Omental fat pad (tissue), 4 donors: ENCODE measurements around the gene GLI3. TPM values are rescaled to one million over a fixed set of nuclear protein-coding genes. Genes with fewer than 3 reads are reported as not detected.

Source experiments
- ATAC-seq: fragments of 150-250 bp; one replicate; pipeline ENCODE4 v1.9.1; 2016; ENCODE audit warnings: mild to moderate bottlenecking, moderate library complexity; ENCODE audit not compliant: low FRiP score
- DNase-seq: peaks from one replicate; pipeline ENCODE4 v3.0.0-alpha.2; 2019; ENCODE audit warnings: low spot score
- total RNA-seq, 4 donors: library from RNA; depleted of rRNA; stranded (reverse); fragments of >200 nt; gene quantifications; one replicate each; pipeline ENCODE4 v1.1.0, GENCODE V29; 2016
- TF ChIP-seq, protein P1 (sequence below), 3 donors: fragments of 450-650 bp; IDR thresholded peaks; one replicate each; pipeline ENCODE4 v1.5.1; 2016 to 2017; ENCODE audit warnings: antibody characterized with exemption in 3 of 3, mild to moderate bottlenecking in 3 of 3, moderate library complexity in 2 of 3

GLI3 gene
- 10 to 100 TPM in 3 of 4 donors, 1 to 10 TPM in 1; 10.0 to 19.2 (median 14.6) TPM for total RNA-seq

- ATAC-seq (peak; percentile 71), DNase-seq (peak; percentile 38)
- TF ChIP-seq, protein P1, sequence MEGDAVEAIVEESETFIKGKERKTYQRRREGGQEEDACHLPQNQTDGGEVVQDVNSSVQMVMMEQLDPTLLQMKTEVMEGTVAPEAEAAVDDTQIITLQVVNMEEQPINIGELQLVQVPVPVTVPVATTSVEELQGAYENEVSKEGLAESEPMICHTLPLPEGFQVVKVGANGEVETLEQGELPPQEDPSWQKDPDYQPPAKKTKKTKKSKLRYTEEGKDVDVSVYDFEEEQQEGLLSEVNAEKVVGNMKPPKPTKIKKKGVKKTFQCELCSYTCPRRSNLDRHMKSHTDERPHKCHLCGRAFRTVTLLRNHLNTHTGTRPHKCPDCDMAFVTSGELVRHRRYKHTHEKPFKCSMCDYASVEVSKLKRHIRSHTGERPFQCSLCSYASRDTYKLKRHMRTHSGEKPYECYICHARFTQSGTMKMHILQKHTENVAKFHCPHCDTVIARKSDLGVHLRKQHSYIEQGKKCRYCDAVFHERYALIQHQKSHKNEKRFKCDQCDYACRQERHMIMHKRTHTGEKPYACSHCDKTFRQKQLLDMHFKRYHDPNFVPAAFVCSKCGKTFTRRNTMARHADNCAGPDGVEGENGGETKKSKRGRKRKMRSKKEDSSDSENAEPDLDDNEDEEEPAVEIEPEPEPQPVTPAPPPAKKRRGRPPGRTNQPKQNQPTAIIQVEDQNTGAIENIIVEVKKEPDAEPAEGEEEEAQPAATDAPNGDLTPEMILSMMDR (IDR thresholded peaks at IDR 0.05) = no peak
These were observed at the start of gene GLI3 for GRCh38 chr7:42236976-42237810. Gene GLI3 (minus strand): TSS chr7:42237209. CDS start chr7:42223253, 13,956 bp downstream.

DNA sequence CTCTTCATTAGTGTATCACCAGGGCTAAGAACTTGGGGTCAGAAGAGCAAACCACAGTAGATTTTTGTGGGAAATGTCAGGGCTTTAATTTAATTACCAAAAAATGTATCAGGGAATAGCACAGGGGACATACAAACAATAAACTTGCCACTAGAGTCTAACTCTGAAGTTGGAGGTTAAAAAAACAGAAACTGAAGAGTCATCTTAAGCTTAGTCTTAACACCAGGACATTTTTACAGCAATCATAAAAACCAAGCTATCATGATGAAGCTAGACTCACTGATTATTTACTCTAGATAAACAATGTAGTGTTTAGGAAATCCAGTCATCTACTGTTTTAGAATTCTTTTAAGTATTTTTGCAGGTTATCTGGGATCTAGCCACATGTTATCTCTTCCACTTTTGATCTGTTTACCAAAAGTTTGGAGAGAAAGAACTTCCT is 48.4 kb upstream of the GLI3 start:
- TF ChIP-seq, protein P1 (IDR thresholded peaks at IDR 0.05) = no peak
- ATAC-seq = no peak
- DNase-seq = no peak

DNA sequence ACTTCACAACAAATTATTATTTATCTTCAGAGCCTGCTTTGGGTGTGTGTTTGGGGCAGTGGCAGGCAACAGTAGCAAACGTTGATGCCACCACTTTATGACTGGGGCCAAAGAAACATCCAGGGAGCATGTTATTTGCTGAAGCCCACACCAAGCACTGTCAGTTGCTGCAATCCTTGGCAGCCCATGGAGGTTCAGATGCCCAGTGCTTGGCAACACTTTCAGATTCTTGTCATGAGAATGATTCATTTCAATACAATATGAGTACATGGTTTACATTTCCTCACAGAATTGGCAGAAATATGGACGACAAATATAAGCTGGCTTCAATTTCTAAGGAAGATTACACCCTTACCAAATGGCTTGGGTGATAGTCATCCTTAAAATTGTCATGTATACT is 46.5 kb upstream of the GLI3 start:
- ATAC-seq (peak; percentile 64), DNase-seq (no peak)
- TF ChIP-seq, protein P1 (IDR thresholded peaks at IDR 0.05) = no peak

GRCh38 chr7:42278344-42278743 is 41.3 kb upstream of the GLI3 start:
- ATAC-seq (no peak), DNase-seq (no peak)
- TF ChIP-seq, protein P1 (IDR thresholded peaks at IDR 0.05) = no peak

DNA sequence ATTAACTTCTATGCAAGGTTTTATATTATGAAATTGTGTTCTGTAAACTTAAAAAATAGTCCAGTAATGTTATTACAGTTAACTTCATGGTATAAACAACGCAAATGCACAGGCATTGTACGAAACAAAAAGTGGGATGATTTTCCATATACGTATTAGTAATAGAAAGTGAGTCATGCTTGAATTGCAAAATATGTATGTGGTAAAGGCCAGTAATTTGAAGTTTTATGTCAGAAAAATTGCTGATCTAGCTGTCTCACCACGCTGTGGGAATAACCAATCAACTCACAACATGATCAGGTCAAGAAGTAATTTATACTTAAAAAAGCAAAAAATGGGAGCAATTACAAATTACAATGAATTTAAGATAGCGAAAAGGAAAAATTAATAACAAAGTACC is 37.0 kb upstream of the GLI3 start:
- TF ChIP-seq, protein P1 (IDR thresholded peaks at IDR 0.05) = no peak
- ATAC-seq (no peak), DNase-seq (no peak)

- DNase-seq (no peak), ATAC-seq (no peak)
- TF ChIP-seq, protein P1 (IDR thresholded peaks at IDR 0.05) = no peak
These were observed 36.0 kb upstream of the GLI3 start for GRCh38 chr7:42272793-42273665.
